ENCODE data around the gene CERS6. TPM values are rescaled to one million over a fixed set of nuclear protein-coding genes. Genes with fewer than 3 reads are reported as not detected.

The CERS6 gene
- total RNA-seq, 1 experiment from 2014 or later: 17.3 TPM

GRCh38 chr2:168758970-168759820 lies 303.1 kb downstream of the CERS6 start:
- Mint-ChIP-seq H3K27ac (no peak overlapping the region), H3K27me3 (ENCODE audit: low read depth) (no peaks in the 10 kb centered on the region), H3K4me1 (peaks cover 3% of the 10 kb centered on the region), H3K9me3 (no peaks in the 10 kb centered on the region), H3K36me3 (no peaks in the 10 kb centered on the region), H3K4me3 (no peak overlapping the region)
- DNase-seq (ENCODE audit: low spot score) (no peak), ATAC-seq (peak; percentile 76)
- no peak for TF ChIP-seq MXD4 (CRISPR knock-in tag; IDR thresholded peaks at IDR 0.05; ENCODE audit: borderline replicate concordance)
- TF ChIP-seq, protein P1, sequence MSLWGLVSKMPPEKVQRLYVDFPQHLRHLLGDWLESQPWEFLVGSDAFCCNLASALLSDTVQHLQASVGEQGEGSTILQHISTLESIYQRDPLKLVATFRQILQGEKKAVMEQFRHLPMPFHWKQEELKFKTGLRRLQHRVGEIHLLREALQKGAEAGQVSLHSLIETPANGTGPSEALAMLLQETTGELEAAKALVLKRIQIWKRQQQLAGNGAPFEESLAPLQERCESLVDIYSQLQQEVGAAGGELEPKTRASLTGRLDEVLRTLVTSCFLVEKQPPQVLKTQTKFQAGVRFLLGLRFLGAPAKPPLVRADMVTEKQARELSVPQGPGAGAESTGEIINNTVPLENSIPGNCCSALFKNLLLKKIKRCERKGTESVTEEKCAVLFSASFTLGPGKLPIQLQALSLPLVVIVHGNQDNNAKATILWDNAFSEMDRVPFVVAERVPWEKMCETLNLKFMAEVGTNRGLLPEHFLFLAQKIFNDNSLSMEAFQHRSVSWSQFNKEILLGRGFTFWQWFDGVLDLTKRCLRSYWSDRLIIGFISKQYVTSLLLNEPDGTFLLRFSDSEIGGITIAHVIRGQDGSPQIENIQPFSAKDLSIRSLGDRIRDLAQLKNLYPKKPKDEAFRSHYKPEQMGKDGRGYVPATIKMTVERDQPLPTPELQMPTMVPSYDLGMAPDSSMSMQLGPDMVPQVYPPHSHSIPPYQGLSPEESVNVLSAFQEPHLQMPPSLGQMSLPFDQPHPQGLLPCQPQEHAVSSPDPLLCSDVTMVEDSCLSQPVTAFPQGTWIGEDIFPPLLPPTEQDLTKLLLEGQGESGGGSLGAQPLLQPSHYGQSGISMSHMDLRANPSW (CRISPR knock-in tag; conservative IDR thresholded peaks at IDR 0.05; ENCODE audit: low read depth): no peak
- TF ChIP-seq, protein P2, sequence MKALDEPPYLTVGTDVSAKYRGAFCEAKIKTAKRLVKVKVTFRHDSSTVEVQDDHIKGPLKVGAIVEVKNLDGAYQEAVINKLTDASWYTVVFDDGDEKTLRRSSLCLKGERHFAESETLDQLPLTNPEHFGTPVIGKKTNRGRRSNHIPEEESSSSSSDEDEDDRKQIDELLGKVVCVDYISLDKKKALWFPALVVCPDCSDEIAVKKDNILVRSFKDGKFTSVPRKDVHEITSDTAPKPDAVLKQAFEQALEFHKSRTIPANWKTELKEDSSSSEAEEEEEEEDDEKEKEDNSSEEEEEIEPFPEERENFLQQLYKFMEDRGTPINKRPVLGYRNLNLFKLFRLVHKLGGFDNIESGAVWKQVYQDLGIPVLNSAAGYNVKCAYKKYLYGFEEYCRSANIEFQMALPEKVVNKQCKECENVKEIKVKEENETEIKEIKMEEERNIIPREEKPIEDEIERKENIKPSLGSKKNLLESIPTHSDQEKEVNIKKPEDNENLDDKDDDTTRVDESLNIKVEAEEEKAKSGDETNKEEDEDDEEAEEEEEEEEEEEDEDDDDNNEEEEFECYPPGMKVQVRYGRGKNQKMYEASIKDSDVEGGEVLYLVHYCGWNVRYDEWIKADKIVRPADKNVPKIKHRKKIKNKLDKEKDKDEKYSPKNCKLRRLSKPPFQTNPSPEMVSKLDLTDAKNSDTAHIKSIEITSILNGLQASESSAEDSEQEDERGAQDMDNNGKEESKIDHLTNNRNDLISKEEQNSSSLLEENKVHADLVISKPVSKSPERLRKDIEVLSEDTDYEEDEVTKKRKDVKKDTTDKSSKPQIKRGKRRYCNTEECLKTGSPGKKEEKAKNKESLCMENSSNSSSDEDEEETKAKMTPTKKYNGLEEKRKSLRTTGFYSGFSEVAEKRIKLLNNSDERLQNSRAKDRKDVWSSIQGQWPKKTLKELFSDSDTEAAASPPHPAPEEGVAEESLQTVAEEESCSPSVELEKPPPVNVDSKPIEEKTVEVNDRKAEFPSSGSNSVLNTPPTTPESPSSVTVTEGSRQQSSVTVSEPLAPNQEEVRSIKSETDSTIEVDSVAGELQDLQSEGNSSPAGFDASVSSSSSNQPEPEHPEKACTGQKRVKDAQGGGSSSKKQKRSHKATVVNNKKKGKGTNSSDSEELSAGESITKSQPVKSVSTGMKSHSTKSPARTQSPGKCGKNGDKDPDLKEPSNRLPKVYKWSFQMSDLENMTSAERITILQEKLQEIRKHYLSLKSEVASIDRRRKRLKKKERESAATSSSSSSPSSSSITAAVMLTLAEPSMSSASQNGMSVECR (CRISPR knock-in tag; IDR thresholded peaks at IDR 0.05; ENCODE audit: borderline replicate concordance): no peak
- no peak for TF ChIP-seq FOXP4 (CRISPR knock-in tag; IDR thresholded peaks at IDR 0.05)
- no peak for TF ChIP-seq GTF2I (CRISPR knock-in tag; conservative IDR thresholded peaks at IDR 0.05)
- TF ChIP-seq USF2 (CRISPR knock-in tag; IDR thresholded peaks at IDR 0.05): no peak
- TF ChIP-seq GABPB1 (CRISPR knock-in tag; IDR thresholded peaks at IDR 0.05): no peak
- TF ChIP-seq, protein P3, sequence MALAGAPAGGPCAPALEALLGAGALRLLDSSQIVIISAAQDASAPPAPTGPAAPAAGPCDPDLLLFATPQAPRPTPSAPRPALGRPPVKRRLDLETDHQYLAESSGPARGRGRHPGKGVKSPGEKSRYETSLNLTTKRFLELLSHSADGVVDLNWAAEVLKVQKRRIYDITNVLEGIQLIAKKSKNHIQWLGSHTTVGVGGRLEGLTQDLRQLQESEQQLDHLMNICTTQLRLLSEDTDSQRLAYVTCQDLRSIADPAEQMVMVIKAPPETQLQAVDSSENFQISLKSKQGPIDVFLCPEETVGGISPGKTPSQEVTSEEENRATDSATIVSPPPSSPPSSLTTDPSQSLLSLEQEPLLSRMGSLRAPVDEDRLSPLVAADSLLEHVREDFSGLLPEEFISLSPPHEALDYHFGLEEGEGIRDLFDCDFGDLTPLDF (CRISPR knock-in tag; IDR thresholded peaks at IDR 0.05): no peak
- TF ChIP-seq NR3C1 (CRISPR knock-in tag; conservative IDR thresholded peaks at IDR 0.05; ENCODE audit: low read depth): no peak
- no peak for TF ChIP-seq MAX (CRISPR knock-in tag; IDR thresholded peaks at IDR 0.05)
- no peak for TF ChIP-seq SMAD4 (CRISPR knock-in tag; IDR thresholded peaks at IDR 0.05)
- no peak for TF ChIP-seq E2F5 (CRISPR knock-in tag; IDR thresholded peaks at IDR 0.05)
- TF ChIP-seq ELF4 (CRISPR knock-in tag; IDR thresholded peaks at IDR 0.05; ENCODE audit: low read depth): no peak
- TF ChIP-seq, protein P4, sequence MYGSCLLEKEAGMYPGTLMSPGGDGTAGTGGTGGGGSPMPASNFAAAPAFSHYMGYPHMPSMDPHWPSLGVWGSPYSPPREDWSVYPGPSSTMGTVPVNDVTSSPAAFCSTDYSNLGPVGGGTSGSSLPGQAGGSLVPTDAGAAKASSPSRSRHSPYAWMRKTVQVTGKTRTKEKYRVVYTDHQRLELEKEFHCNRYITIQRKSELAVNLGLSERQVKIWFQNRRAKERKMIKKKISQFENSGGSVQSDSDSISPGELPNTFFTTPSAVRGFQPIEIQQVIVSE (CRISPR knock-in tag; IDR thresholded peaks at IDR 0.05; ENCODE audit: borderline replicate concordance): no peak
- no peak for TF ChIP-seq MYBL2 (CRISPR knock-in tag; IDR thresholded peaks at IDR 0.05)
- no peak for TF ChIP-seq ATF6 (CRISPR knock-in tag; IDR thresholded peaks at IDR 0.05)
- TF ChIP-seq SMAD3 (CRISPR knock-in tag; IDR thresholded peaks at IDR 0.05; ENCODE audit: borderline replicate concordance): no peak
- TF ChIP-seq JUN (CRISPR knock-in tag; IDR thresholded peaks at IDR 0.05): no peak
- no peak for TF ChIP-seq ZNF219 (CRISPR knock-in tag; IDR thresholded peaks at IDR 0.05; ENCODE audit: borderline replicate concordance)
- ChIA-PET POLR2A (no interaction called here), CTCF (interaction anchor here (1.0 kb wide), 1 partner anchor 413 kb away, joined by 4 read pairs; no protein-coding TSS in a partner anchor)

All from WTC11 (cell line).